OCI-LY7 (cell line): ENCODE data around the gene NCK2. TPM values are rescaled to one million over a fixed set of nuclear protein-coding genes. Genes with fewer than 3 reads are reported as not detected.

Experiments
- BruUV-seq: library from RNA; stranded (reverse); fragments of 400-500 nt; replicated peaks from 2 replicates; lab custom pipeline; 2021; lab: Mats Ljungman, UMichigan
- CTCF ChIA-PET: fragments of 300-600 bp; sonication (Branson Sonifier 250); formaldehyde crosslinking; loops from one replicate; lab custom pipeline; 2022; ENCODE audit warnings: antibody characterized with exemption; ENCODE audit not compliant: unreplicated experiment; lab: Charles Lee
- POLR2A ChIA-PET: fragments of 300-600 bp; sonication (Branson Sonifier 250); formaldehyde crosslinking; loops from one replicate; lab custom pipeline; 2022; ENCODE audit warnings: antibody characterized with exemption; lab: Charles Lee
- DNase-seq: peaks from one replicate; pipeline ENCODE4 v3.0.0-alpha.2; 2015; ENCODE audit warnings: low spot score
- H2AFZ ChIP-seq: fragments of 200-600 bp; sonication (generic), shearing (Covaris generic); 2 replicates; pipeline ENCODE4 v1.6.1; 2014; ENCODE audit warnings: mild to moderate bottlenecking, antibody characterized with exemption, low read length, moderate library complexity
- H3K27ac ChIP-seq: fragments of 200-600 bp; sonication (generic); 2 replicates; pipeline ENCODE4 v1.5.1; 2014; ENCODE audit warnings: mixed run types, low read depth, mild to moderate bottlenecking, moderate library complexity, low read length, inconsistent platforms; ENCODE audit not compliant: poor library complexity, severe bottlenecking
- H3K36me3 ChIP-seq: fragments of 200-600 bp; sonication (generic); 2 replicates; pipeline ENCODE4 v1.6.1; 2014; ENCODE audit warnings: mild to moderate bottlenecking, antibody characterized with exemption, low read length, moderate library complexity, mixed read lengths; ENCODE audit not compliant: insufficient read depth
- H3K4me1 ChIP-seq: fragments of 200-600 bp; sonication (generic); 2 replicates; pipeline ENCODE4 v1.5.1; 2014; ENCODE audit warnings: mild to moderate bottlenecking, low read length; ENCODE audit not compliant: insufficient read depth, poor library complexity, severe bottlenecking
- H3K4me2 ChIP-seq: fragments of 200-600 bp; sonication (generic); 2 replicates; pipeline ENCODE4 v1.6.1; 2014; ENCODE audit warnings: mild to moderate bottlenecking, low read length
- H3K4me3 ChIP-seq: fragments of 200-600 bp; sonication (generic); 2 replicates; pipeline ENCODE4 v1.5.1; 2014; ENCODE audit warnings: mild to moderate bottlenecking, low read depth, low read length; ENCODE audit not compliant: poor library complexity, severe bottlenecking
- H3K79me2 ChIP-seq: fragments of 200-600 bp; sonication (generic); 2 replicates; pipeline ENCODE4 v1.6.1; 2016; ENCODE audit warnings: low read depth, mild to moderate bottlenecking, low read length, moderate library complexity, mixed read lengths; ENCODE audit not compliant: insufficient read depth
- H3K9me2 ChIP-seq: fragments of 200-600 bp; sonication (generic); 2 replicates; pipeline ENCODE4 v1.6.1; 2016; ENCODE audit warnings: mild to moderate bottlenecking, low read length, mixed read lengths; ENCODE audit not compliant: insufficient read depth
- H3K9me3 ChIP-seq: fragments of 200-600 bp; sonication (generic); 2 replicates; pipeline ENCODE4 v1.6.1; 2014; ENCODE audit warnings: mild to moderate bottlenecking, mixed run types, low read length, mixed read lengths
- H4K20me1 ChIP-seq: fragments of 200-600 bp; sonication (generic); 2 replicates; pipeline ENCODE4 v1.6.1; 2014; ENCODE audit warnings: mild to moderate bottlenecking, antibody characterized with exemption, low read length, moderate library complexity, mixed read lengths; ENCODE audit not compliant: insufficient read depth
- CTCF ChIP-seq: fragments of 200-600 bp; sonication (generic); conservative IDR thresholded peaks from 2 replicates; pipeline ENCODE4 v1.5.1; 2014; ENCODE audit warnings: mild to moderate bottlenecking, antibody characterized with exemption, low read length, moderate library complexity, mixed read lengths
- EZH2phosphoT487 ChIP-seq: fragments of 200-600 bp; sonication (generic); IDR thresholded peaks from 2 replicates; pipeline ENCODE4 v1.6.1; 2018; ENCODE audit warnings: low read depth, borderline replicate concordance, mild to moderate bottlenecking, mixed run types, antibody characterized with exemption, low read length, moderate library complexity, mixed read lengths
- intact Hi-C: fragments of 100-400 bp; cut with micrococcal nuclease; formaldehyde crosslinking; loops from one replicate; pipeline ENCODE4 v1.10.0; 2022; ENCODE audit not compliant: unreplicated experiment
- total RNA-seq, 2 experiments: library from RNA; depleted of rRNA in 1 of 2; stranded (reverse); fragments of >200 nt in 1 of 2; shearing (Covaris generic) in 1 of 2; gene quantifications; 2 replicates each; pipeline ENCODE4 v1.2.3, GENCODE V29; 2014 to 2022

NCK2 gene
- total RNA-seq, 2 experiments from 2014 or later: 23.4 to 34.2 TPM

- no peak for DNase-seq
- no peak for TF ChIP-seq CTCF
- no peak for TF ChIP-seq EZH2phosphoT487
- ChIA-PET POLR2A (interaction anchor here (0.6 to 3.0 kb wide), 3 partner anchors 8 to 227 kb away, joined by 3 to 11 read pairs (median 4); no protein-coding TSS in a partner anchor), CTCF (no interaction called here)
- H3K4me2 ChIP-seq: peak overlapping the region; percentile 45
- intact Hi-C loops: no loop called here
- no peak overlapping the region for H2AFZ ChIP-seq
- peaks cover 40% of the 10 kb centered on the region for H3K4me1 ChIP-seq
- H3K79me2 ChIP-seq: peaks cover 18% of the 10 kb centered on the region; the same call in 1 of the 2 replicates
- no peak overlapping the region for H3K27ac ChIP-seq
- no peaks in the 10 kb centered on the region for H4K20me1 ChIP-seq
- BruUV-seq: no TSS peak
- no peaks in the 10 kb centered on the region for H3K9me2 ChIP-seq
- H3K9me3 ChIP-seq: no peaks in the 10 kb centered on the region
- H3K4me3 ChIP-seq: no peak overlapping the region
- no peaks in the 10 kb centered on the region; the same call in 1 of the 2 replicates for H3K36me3 ChIP-seq
Measured at GRCh38 chr2:105790461-105791149, 45.9 kb downstream of the NCK2 start.

DNA sequence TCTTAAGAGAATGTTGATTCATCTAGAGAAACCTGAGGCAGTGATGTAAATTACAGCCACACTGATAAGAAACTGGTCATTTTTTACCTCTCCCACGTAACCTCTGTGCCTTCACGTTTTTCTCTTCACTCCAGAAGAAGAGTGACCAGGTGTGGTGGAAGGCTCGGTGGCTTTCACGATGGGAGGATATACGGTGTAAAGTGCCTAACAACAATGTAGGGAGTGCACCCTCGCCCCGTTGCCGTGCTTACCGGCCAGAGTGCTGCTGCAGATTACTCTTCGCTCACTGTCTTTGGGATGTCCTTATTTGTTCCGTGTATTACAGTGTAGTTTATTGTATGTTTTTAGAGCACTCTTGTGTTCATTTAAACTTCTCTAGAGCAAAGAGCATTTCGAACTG is 46.5 kb downstream of the NCK2 start:
- Histone ChIP-seq H3K79me2 (peaks cover 23% of the 10 kb centered on the region; the same call in 1 of the 2 replicates), H3K4me3 (no peak overlapping the region), H3K36me3 (no peaks in the 10 kb centered on the region; the same call in 1 of the 2 replicates), H4K20me1 (no peaks in the 10 kb centered on the region), H3K27ac (no peak overlapping the region), H2AFZ (no peak overlapping the region), H3K4me2 (no peak overlapping the region), H3K4me1 (peaks cover 46% of the 10 kb centered on the region), H3K9me2 (no peaks in the 10 kb centered on the region), H3K9me3 (no peaks in the 10 kb centered on the region)
- TF ChIP-seq CTCF: no peak
- TF ChIP-seq EZH2phosphoT487: no peak
- no peak for DNase-seq
- POLR2A ChIA-PET: interaction anchor here (0.7 kb wide), 1 partner anchor 8 kb away, joined by 4 read pairs; no protein-coding TSS in a partner anchor
- BruUV-seq: no TSS peak
- intact Hi-C loops: no loop called here
- CTCF ChIA-PET: no interaction called here

DNA sequence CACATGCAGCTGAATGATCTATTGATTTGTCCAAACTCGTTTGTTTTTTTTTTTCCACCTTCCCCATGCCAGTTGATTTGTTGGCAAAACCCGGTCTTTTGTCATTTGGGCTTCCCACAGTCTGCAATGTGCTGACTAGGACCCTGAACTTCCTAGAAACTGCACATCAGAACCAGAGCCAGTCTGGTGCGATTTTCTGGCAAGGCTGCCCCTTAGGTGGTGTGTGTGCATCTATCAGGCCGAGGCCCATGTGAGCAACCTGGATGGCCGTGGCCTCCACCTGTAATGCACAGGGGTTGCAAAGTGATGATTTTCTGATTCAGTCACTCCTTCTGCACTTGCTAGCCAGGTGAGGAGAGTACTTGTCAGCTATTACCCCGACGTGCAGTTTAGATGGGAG is 47.8 kb downstream of the NCK2 start:
- no peaks in the 10 kb centered on the region for H3K9me3 ChIP-seq
- BruUV-seq: no TSS peak
- no peak overlapping the region for H3K4me2 ChIP-seq
- H3K27ac ChIP-seq: no peak overlapping the region
- H3K79me2 ChIP-seq: peaks cover 33% of the 10 kb centered on the region; the same call in 1 of the 2 replicates
- no peak overlapping the region for H3K4me3 ChIP-seq
- no peak overlapping the region for H2AFZ ChIP-seq
- no peaks in the 10 kb centered on the region for H4K20me1 ChIP-seq
- ChIA-PET POLR2A (interaction anchor here (1.1 to 1.4 kb wide), 2 partner anchors 38 to 214 kb away, joined by 3 read pairs; no protein-coding TSS in a partner anchor), CTCF (interaction anchor here (0.6 kb wide), 1 partner anchor 16 kb away, joined by 4 read pairs; no protein-coding TSS in a partner anchor)
- H3K4me1 ChIP-seq: peaks cover 52% of the 10 kb centered on the region
- intact Hi-C loops: no loop called here
- TF ChIP-seq CTCF (no peak), EZH2phosphoT487 (no peak)
- H3K36me3 ChIP-seq: no peaks in the 10 kb centered on the region; the same call in 1 of the 2 replicates
- H3K9me2 ChIP-seq: no peaks in the 10 kb centered on the region
- DNase-seq: no peak
